Memory B cell (primary cell): ENCODE measurements around the gene PALLD.

Source experiments
- ATAC-seq: fragments of 150-1000 bp; cut with Tn5 transposase; 2 replicates; pipeline ENCODE4 v1.10.0; 2021; ENCODE audit warnings: low read depth, mild to moderate bottlenecking, moderate library complexity
- DNase-seq, 2 donors: peaks; one replicate each; pipeline ENCODE4 v3.0.0; 2022; ENCODE audit warnings: low spot score in 2 of 2
- H3K27ac Mint-ChIP-seq: one replicate; pipeline ENCODE4 v1.8.0; 2022; ENCODE audit warnings: mild to moderate bottlenecking, moderate library complexity, mixed read lengths
- H3K27me3 Mint-ChIP-seq: one replicate; pipeline ENCODE4 v1.8.0; 2022; ENCODE audit warnings: mixed read lengths
- H3K36me3 Mint-ChIP-seq: one replicate; pipeline ENCODE4 v1.8.0; 2022; ENCODE audit warnings: mild to moderate bottlenecking, mixed read lengths
- H3K4me1 Mint-ChIP-seq: one replicate; pipeline ENCODE4 v1.8.0; 2022; ENCODE audit warnings: mixed read lengths
- H3K4me3 Mint-ChIP-seq: one replicate; pipeline ENCODE4 v1.8.0; 2022; ENCODE audit warnings: mild to moderate bottlenecking, moderate library complexity, mixed read lengths
- H3K9me3 Mint-ChIP-seq: one replicate; pipeline ENCODE4 v1.8.0; 2022; ENCODE audit warnings: mixed read lengths

Gene PALLD

GRCh38 chr4:168737806-168738172 is 240.9 kb downstream of the PALLD start:
- ATAC-seq = no peak

GRCh38 chr4:168739886-168740285 is 243.0 kb downstream of the PALLD start:
- Mint-ChIP-seq H3K27me3 (no peaks in the 10 kb centered on the region), H3K4me1 (no peaks in the 10 kb centered on the region), H3K36me3 (no peaks in the 10 kb centered on the region), H3K9me3 (no peaks in the 10 kb centered on the region), H3K4me3 (no peak overlapping the region), H3K27ac (no peak overlapping the region)
- no peak for DNase-seq
- no peak for ATAC-seq

More at GRCh38 chr4:168737806-168738172, 240.9 kb downstream of the PALLD start:
- H3K27me3 Mint-ChIP-seq = no peaks in the 10 kb centered on the region
- no peak for DNase-seq
- no peak overlapping the region for H3K4me3 Mint-ChIP-seq
- H3K36me3 Mint-ChIP-seq = no peaks in the 10 kb centered on the region
- H3K4me1 Mint-ChIP-seq = no peaks in the 10 kb centered on the region
- no peaks in the 10 kb centered on the region for H3K9me3 Mint-ChIP-seq
- no peak overlapping the region for H3K27ac Mint-ChIP-seq

DNA sequence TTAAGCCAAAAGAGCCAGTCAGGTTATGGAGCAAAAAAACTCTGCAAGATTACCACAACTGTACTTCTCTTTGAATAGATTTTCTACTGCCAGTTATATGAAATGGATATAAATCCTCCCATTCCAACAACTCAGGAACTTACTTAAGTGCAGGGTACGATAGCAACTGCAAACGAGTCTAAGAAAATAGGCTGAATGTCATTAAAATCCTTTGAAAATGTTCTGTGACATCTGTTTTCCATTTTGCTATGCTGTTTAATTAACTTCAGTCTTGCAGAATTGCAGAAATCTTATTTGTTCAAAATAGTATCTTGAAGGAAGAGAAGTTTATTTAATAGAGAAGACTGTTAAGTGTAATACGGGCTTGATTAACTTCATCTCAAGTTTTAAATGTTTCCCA is 243.8 kb downstream of the PALLD start:
- Mint-ChIP-seq H3K9me3 (no peaks in the 10 kb centered on the region), H3K4me1 (no peaks in the 10 kb centered on the region), H3K27ac (no peak overlapping the region), H3K4me3 (no peak overlapping the region), H3K27me3 (no peaks in the 10 kb centered on the region), H3K36me3 (no peaks in the 10 kb centered on the region)
- no peak for ATAC-seq
- DNase-seq = no peak

DNA sequence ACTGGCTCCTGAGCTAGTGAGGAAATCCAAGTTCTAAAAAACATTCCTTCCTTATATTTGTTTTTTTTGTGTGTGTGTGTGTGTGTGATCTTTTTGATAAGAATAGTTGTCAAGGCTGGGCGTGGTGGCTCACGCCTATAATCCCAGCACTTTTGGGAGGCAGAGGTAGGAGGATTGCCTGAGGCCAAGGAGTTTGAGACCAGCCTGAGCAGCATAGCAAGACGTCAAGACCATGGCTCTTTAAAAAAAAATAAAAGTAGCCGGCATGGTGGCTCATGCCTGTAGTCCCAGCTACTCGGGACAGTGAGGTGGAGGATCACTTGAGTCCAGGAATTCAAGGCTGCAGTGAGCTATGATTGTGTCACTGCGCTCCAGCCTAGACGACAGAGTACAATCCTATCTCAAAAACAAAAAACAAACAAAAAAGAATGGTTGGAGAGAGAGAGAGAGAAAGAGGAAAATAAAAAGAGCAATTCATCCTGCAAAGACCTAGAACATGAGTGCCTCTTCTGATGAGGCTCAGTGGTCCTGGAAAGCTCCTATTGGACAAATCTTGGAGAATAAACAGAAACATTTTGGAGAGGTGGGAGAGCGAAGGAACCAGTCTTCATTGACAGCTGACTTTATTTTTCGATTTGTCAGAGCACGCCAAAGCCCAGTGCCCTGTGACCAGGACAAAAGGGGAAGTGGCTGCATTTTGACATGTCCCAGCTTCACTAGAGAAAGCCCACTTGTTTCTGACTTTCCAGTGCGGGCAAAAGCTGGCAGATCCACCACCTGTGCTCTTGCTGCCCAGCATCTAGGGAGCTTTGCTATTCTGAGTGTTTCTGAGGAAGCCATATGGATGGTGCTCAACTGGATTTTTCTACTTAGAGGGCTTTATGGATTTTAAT is 244.7 kb downstream of the PALLD start:
- H3K27ac Mint-ChIP-seq = no peak overlapping the region
- H3K36me3 Mint-ChIP-seq = no peaks in the 10 kb centered on the region
- no peak for ATAC-seq
- no peak for DNase-seq
- no peaks in the 10 kb centered on the region for H3K27me3 Mint-ChIP-seq
- no peak overlapping the region for H3K4me3 Mint-ChIP-seq
- H3K4me1 Mint-ChIP-seq = no peaks in the 10 kb centered on the region
- no peaks in the 10 kb centered on the region for H3K9me3 Mint-ChIP-seq

- Mint-ChIP-seq H3K9me3 (no peaks in the 10 kb centered on the region), H3K4me1 (no peaks in the 10 kb centered on the region), H3K27me3 (peaks cover 6% of the 10 kb centered on the region), H3K4me3 (no peak overlapping the region), H3K36me3 (no peaks in the 10 kb centered on the region), H3K27ac (no peak overlapping the region)
- ATAC-seq (no peak), DNase-seq (no peak)
Observed at GRCh38 chr4:168743131-168743530, 246.3 kb downstream of the PALLD start.

DNA sequence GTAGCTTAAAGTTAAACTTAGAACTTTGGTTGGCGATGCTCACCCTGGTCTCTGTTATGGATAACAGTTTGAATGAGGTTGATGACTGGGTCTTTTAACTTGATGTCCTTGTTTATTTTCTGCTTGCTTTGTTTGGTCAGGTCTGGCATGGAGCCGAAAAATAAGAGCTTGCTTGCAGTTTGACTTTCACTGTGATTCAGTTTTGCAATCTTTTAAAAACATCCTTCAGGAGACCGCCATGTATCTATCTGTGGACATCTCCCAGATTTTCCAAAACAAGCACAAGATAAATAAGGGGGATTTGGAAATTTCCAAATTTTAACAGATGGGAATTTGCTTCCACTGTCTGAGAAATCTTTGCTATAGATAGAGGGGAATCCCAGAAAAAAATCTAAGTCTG is 246.7 kb downstream of the PALLD start:
- peaks cover 6% of the 10 kb centered on the region for H3K27me3 Mint-ChIP-seq
- ATAC-seq = no peak
- no peaks in the 10 kb centered on the region for H3K4me1 Mint-ChIP-seq
- H3K4me3 Mint-ChIP-seq = no peak overlapping the region
- DNase-seq = no peak
- H3K9me3 Mint-ChIP-seq = no peaks in the 10 kb centered on the region
- H3K36me3 Mint-ChIP-seq = no peaks in the 10 kb centered on the region
- H3K27ac Mint-ChIP-seq = no peak overlapping the region

GRCh38 chr4:168744021-168744420 is 247.2 kb downstream of the PALLD start:
- Mint-ChIP-seq H3K27me3 (peaks cover 6% of the 10 kb centered on the region), H3K36me3 (no peaks in the 10 kb centered on the region), H3K9me3 (no peaks in the 10 kb centered on the region), H3K4me1 (no peaks in the 10 kb centered on the region), H3K27ac (no peak overlapping the region), H3K4me3 (no peak overlapping the region)
- DNase-seq = no peak
- no peak for ATAC-seq

DNA sequence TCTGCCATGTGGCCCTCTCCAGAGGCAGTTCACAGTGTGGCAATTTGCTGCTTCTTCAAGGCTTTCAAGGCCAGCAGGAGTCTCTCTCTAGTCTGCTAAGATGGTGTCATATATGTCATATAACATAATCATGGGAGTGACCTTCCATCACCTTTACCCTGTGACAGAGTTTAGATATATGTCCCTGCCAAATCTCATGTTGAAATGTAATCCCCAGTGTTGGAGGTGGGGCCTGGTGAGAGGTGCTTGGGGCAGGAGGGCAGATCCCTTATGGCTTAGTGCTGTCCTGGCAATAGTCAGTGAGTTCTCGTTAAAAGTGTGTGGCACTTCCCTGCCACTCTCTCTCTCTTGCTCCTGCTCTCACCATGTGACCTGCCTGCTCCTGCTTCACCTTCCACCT is 252.0 kb downstream of the PALLD start:
- H3K27ac Mint-ChIP-seq = no peak overlapping the region
- no peak for ATAC-seq

DNA sequence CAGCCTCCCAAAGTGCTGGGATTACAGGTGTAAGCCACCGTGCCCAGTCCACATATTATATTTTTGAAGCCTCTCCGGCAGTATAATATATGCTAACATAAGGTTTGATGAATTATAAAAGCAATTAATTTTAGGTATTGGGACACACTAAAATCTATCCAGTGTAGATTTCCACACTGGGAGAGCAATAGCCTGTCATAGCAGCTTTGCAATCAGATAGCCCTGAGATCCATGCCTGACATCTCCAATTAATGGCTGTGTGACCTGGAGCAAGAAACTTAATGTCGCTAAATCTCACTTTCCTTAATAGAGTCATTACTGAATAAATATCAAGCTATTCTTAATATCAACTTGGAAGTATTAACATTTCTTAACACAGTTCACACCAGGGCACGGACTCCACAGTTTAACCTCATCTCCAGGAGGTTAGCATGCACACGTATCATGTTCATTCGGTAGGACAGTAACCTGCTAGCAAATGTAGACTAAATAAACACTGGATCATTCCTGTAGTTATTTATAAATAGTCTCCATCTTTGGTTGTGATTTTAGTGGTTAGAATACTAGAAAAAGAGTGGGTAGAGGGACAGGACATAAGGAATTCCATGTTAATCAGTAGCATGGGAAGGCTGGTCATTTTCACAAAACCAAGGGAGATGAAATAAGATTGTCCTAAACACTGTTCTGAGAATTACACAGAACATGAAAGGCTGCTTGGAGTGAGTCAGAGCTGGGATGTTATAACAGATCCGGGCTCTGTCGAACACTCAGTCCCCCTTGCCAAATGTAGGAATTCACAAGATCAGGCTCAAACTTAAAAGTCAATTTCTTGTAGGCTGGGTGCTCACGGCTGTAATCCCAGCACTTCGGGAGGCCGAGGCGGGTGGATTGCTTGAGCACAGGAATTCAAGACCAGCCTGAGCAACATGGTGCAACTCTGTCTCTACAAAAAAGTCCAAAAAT is 254.7 kb downstream of the PALLD start:
- ATAC-seq = no peak
- peaks cover 2% of the 10 kb centered on the region for H3K9me3 Mint-ChIP-seq
- peaks cover 14% of the 10 kb centered on the region for H3K27me3 Mint-ChIP-seq
- no peak overlapping the region for H3K27ac Mint-ChIP-seq
- H3K36me3 Mint-ChIP-seq = no peaks in the 10 kb centered on the region
- H3K4me3 Mint-ChIP-seq = no peak overlapping the region
- no peaks in the 10 kb centered on the region for H3K4me1 Mint-ChIP-seq
- DNase-seq = no peak

More for the DNA sequence above, 252.0 kb downstream of the PALLD start:
- peaks cover 10% of the 10 kb centered on the region for H3K27me3 Mint-ChIP-seq
- no peak overlapping the region for H3K4me3 Mint-ChIP-seq
- no peaks in the 10 kb centered on the region for H3K9me3 Mint-ChIP-seq
- no peak for DNase-seq
- no peaks in the 10 kb centered on the region for H3K4me1 Mint-ChIP-seq
- H3K36me3 Mint-ChIP-seq = no peaks in the 10 kb centered on the region

DNA sequence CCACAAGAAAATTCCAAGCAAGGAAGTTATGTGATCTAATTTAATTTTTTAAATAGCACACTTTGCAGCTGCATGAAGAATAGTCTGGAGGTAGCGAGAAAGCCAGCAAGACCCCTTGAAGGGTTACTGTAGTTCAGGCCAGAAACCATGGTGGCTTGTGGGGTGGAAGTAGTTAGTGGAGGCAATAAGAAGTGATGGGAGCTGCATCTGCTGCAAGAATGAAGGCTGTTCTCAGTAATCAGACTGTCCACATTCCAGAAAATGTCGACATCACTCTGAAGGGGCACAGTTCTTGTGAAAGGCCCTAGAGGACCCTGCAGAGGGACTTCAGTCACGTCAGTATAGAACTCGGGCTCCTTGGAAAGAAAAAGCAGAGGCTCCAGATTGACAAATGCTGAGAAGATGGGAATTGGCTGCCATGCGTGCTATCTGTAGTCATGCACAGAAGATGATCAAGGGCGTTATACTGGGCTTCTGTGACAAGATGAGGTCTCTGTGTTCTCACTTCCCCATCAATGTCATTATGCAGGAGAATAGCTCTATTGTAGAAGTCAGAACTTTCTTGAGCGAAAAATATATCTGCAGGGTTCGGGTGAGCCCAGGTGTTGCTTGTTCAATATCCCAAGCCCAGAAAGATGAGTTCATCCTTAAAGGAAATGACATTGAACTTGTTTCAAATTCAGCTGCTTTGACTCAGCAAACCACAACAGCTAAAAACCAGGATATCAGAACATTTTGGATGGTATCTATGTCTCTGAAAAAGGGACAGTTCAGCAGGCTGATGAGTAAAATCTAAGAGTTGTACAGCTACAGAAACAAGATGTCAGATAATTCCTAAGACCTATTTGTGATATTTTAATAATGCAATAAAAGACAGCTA is 259.0 kb downstream of the PALLD start:
- Mint-ChIP-seq H3K36me3 (no peaks in the 10 kb centered on the region), H3K4me1 (no peaks in the 10 kb centered on the region), H3K27ac (no peak overlapping the region), H3K4me3 (no peak overlapping the region), H3K27me3 (peaks cover 9% of the 10 kb centered on the region), H3K9me3 (peaks cover 2% of the 10 kb centered on the region)
- ATAC-seq = no peak
- no peak for DNase-seq

GRCh38 chr4:168757500-168757899 is 260.6 kb downstream of the PALLD start:
- Mint-ChIP-seq H3K27ac (no peak overlapping the region), H3K4me1 (no peaks in the 10 kb centered on the region), H3K27me3 (peaks cover 9% of the 10 kb centered on the region), H3K9me3 (peaks cover 2% of the 10 kb centered on the region), H3K36me3 (no peaks in the 10 kb centered on the region), H3K4me3 (no peak overlapping the region)
- ATAC-seq = no peak
- DNase-seq = no peak

DNA sequence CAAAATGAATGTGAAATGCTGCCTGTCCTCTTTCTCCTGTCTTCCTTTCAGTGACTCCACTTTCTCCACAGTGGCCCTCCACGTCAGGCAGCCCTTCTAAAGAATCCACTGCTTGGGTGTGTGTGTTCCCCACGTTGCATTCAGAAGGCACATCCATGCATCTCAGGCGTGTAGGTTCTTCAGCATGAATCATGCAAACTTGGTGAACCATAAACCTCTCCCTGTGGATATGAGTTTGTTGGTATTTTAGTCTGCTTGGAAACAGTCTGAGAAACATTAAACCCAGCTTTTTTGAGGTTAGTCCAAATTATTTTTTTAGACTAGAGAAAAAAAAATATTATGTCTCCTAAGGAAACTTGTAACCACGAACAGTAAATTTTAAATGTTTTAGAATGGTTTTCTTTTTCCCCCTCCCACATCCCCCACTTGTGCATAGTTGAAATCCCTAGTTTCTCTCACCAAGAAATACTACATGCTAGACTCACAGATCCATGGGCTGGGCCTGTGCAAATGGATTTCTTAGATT is 261.6 kb downstream of the PALLD start:
- Mint-ChIP-seq H3K36me3 (no peaks in the 10 kb centered on the region), H3K4me1 (no peaks in the 10 kb centered on the region), H3K27ac (no peak overlapping the region), H3K4me3 (no peak overlapping the region), H3K27me3 (peaks cover 8% of the 10 kb centered on the region), H3K9me3 (peaks cover 2% of the 10 kb centered on the region)
- ATAC-seq (no peak), DNase-seq (no peak)

DNA sequence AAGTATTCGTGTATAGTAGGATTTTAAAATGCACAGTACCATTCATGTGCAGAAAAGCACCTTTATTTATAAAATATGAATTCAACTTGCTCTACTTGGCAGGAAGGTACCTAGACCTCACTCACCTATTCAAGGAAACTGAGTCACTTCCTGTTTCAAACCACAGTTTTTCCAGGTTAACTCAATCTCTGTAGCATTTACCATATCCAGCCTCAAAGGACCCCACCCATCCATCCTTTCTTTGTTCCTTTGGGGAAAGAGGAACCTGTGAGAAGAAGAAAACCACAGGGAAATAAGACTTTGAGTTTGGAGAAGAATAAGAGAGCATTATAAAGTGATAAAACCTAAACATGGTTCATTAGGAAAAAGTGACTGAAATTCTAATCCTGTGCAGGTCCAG is 262.5 kb downstream of the PALLD start:
- no peak for ATAC-seq
- no peak overlapping the region for H3K4me3 Mint-ChIP-seq
- peaks cover 5% of the 10 kb centered on the region for H3K27me3 Mint-ChIP-seq
- H3K27ac Mint-ChIP-seq = no peak overlapping the region
- no peaks in the 10 kb centered on the region for H3K4me1 Mint-ChIP-seq
- DNase-seq = no peak
- no peaks in the 10 kb centered on the region for H3K36me3 Mint-ChIP-seq
- peaks cover 2% of the 10 kb centered on the region for H3K9me3 Mint-ChIP-seq
